IPS DF 6.9 (cell line): ENCODE measurements around the gene LPCAT2.

ENCODE experiments used
- DNase-seq: peaks from one replicate; pipeline ENCODE4 v3.0.0-alpha.2; 2013; ENCODE audit warnings: low read depth, low spot score
- H3K27ac ChIP-seq: one replicate; pipeline ENCODE4 v1.5.1; 2013; ENCODE audit warnings: low read length, control low read depth
- H3K27me3 ChIP-seq: 2 replicates; pipeline ENCODE4 v1.6.1; 2013; ENCODE audit warnings: mild to moderate bottlenecking, low read length; ENCODE audit not compliant: control insufficient read depth, insufficient read depth
- H3K36me3 ChIP-seq: 2 replicates; pipeline ENCODE4 v1.6.1; 2013; ENCODE audit warnings: low read length; ENCODE audit not compliant: control insufficient read depth, insufficient read depth
- H3K4me1 ChIP-seq: 2 replicates; pipeline ENCODE4 v1.6.1; 2013; ENCODE audit warnings: low read length; ENCODE audit not compliant: control insufficient read depth, insufficient read depth
- H3K4me3 ChIP-seq: 2 replicates; pipeline ENCODE4 v1.5.1; 2013; ENCODE audit warnings: mild to moderate bottlenecking, low read length
- H3K9me3 ChIP-seq: 2 replicates; pipeline ENCODE4 v1.6.1; 2013; ENCODE audit warnings: low read length, inconsistent platforms; ENCODE audit not compliant: control insufficient read depth, insufficient read depth
- WGBS: extraction: QIAGEN DNeasy Blood & Tissue Kit; methylation state at CpG from one replicate; pipeline ENCODE4 v1.1.7; 2013; ENCODE audit warnings: mixed read lengths, missing lambda C conversion rate; ENCODE audit not compliant: insufficient read length, insufficient coverage; 5-methylcytosine and 5-hydroxymethylcytosine counted together

LPCAT2 gene

DNA sequence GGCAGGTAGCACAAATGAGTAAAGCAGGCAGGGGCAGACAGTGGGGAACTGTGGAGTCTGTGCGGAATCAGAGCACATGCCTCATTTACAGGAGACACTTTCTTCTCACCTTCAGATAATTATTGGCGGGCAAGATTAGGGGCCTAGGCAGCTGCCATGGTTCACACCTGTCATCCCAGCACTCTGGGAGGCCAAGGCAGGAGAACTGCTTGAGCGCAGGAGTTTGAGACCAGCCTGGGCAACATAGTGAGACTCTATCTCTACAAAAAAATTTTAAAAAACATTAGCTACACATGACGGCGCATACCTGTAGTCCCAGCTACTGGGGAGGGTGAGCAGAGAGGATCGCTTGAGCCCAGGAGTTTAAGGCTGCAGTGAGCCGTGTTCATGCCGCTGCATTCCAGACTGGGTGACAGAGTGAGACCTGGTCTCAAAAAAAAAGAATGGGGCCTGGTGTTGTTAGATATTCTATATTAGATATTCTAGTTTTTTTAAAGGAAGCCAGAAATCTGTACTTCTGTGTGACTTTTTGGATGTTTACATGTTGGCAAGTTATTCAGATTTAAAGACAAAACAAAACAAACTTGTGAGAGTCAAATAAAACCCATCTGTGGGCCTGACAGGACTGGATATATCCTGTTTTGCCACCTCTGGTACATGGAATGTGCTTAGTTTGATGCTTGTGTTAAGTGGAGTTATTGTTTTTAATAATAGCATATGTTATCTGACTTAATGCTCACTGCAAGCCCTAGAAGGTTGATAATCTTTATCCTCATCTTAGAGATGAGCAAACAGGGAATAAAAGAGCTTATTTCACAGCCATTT is 4.9 kb upstream of the LPCAT2 start:
- H3K27ac ChIP-seq: no peak overlapping the region
- H3K4me3 ChIP-seq: no peak overlapping the region
- H3K4me1 ChIP-seq: peaks cover 2% of the 10 kb centered on the region; the same call in 1 of the 2 replicates
- no CpG with 5 or more reads among the region's 8 CpGs for WGBS
- H3K9me3 ChIP-seq: no peaks in the 10 kb centered on the region
- H3K27me3 ChIP-seq: no peaks in the 10 kb centered on the region
- H3K36me3 ChIP-seq: no peaks in the 10 kb centered on the region
- DNase-seq: no peak

GRCh38 chr16:55505333-55506015 is 3.4 kb upstream of the LPCAT2 start:
- Histone ChIP-seq H3K36me3 (no peaks in the 10 kb centered on the region), H3K4me1 (peaks cover 2% of the 10 kb centered on the region; the same call in 1 of the 2 replicates), H3K4me3 (no peak overlapping the region), H3K27me3 (no peaks in the 10 kb centered on the region), H3K27ac (no peak overlapping the region), H3K9me3 (no peaks in the 10 kb centered on the region)
- no peak for DNase-seq
- WGBS: no CpG with 5 or more reads among the region's 10 CpGs

- peaks cover 2% of the 10 kb centered on the region; the same call in 1 of the 2 replicates for H3K4me1 ChIP-seq
- no peak for DNase-seq
- no CpG with 5 or more reads among the region's 7 CpGs for WGBS
- no peaks in the 10 kb centered on the region for H3K27me3 ChIP-seq
- H3K36me3 ChIP-seq: no peaks in the 10 kb centered on the region
- H3K4me3 ChIP-seq: no peak overlapping the region
- H3K27ac ChIP-seq: no peak overlapping the region
- no peaks in the 10 kb centered on the region for H3K9me3 ChIP-seq
Measured at GRCh38 chr16:55506083-55506482, 2.8 kb upstream of the LPCAT2 start.

GRCh38 chr16:55506708-55507107 is 2.2 kb upstream of the LPCAT2 start:
- Histone ChIP-seq H3K27ac (no peak overlapping the region), H3K27me3 (no peaks in the 10 kb centered on the region), H3K36me3 (no peaks in the 10 kb centered on the region), H3K4me1 (peaks cover 2% of the 10 kb centered on the region; the same call in 1 of the 2 replicates), H3K4me3 (no peak overlapping the region), H3K9me3 (no peaks in the 10 kb centered on the region)
- WGBS: no CpG with 5 or more reads among the region's 4 CpGs
- no peak for DNase-seq

- Histone ChIP-seq H3K4me3 (peak overlapping the region; percentile 5; the same call in 1 of the 2 replicates), H3K27ac (no peak overlapping the region), H3K9me3 (no peaks in the 10 kb centered on the region), H3K36me3 (no peaks in the 10 kb centered on the region), H3K4me1 (no peaks in the 10 kb centered on the region), H3K27me3 (no peaks in the 10 kb centered on the region)
- WGBS: no CpG with 5 or more reads among the region's 9 CpGs
- DNase-seq: no peak
Measured at GRCh38 chr16:55508271-55508921, 476 bp upstream of the LPCAT2 start.

DNA sequence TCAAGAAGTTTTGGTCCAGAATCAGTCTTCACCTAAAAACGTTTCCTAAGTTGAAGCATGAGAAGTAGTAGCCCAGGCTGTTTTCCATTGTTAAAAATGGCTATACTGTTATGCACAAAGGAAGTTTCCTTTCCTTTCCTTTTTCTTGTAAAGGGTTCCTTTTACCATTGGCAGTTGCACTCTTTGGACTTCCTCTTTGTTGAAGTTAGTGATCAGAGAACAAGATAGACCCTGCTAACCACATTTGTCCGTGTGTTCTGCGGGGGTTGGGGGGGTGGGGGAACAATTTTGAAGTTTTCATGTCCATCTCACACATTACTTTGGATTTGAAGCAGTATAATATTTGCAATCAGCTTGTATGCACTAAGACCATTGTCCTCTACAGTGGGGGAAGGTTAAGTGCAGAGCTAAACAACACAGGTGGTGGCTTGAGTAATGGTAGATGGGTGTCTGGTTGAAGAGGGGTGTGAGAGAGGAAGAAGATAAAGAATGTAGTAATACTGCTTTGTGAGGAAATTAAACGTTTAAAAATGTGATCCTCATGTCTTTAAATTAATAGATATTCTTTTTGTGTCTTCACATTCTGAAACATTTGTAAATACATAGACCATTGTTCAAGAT is 1.4 kb downstream of the LPCAT2 start:
- no peaks in the 10 kb centered on the region for H3K27me3 ChIP-seq
- no peak overlapping the region for H3K27ac ChIP-seq
- no peak overlapping the region for H3K4me3 ChIP-seq
- H3K4me1 ChIP-seq: no peaks in the 10 kb centered on the region
- no peaks in the 10 kb centered on the region for H3K36me3 ChIP-seq
- 100% methylated on average over 1 of the region's 4 CpGs for WGBS
- no peak for DNase-seq
- H3K9me3 ChIP-seq: no peaks in the 10 kb centered on the region

GRCh38 chr16:55512941-55513340 is 4.1 kb downstream of the LPCAT2 start:
- Histone ChIP-seq H3K36me3 (no peaks in the 10 kb centered on the region), H3K9me3 (no peaks in the 10 kb centered on the region), H3K4me3 (no peak overlapping the region), H3K27ac (no peak overlapping the region), H3K4me1 (no peaks in the 10 kb centered on the region), H3K27me3 (no peaks in the 10 kb centered on the region)
- WGBS: no CpG with 5 or more reads among the region's 1 CpG
- DNase-seq: no peak

GRCh38 chr16:55513616-55514015 is 4.7 kb downstream of the LPCAT2 start:
- WGBS: no CpG with 5 or more reads among the region's 5 CpGs

GRCh38 chr16:55515111-55515510 is 6.2 kb downstream of the LPCAT2 start:
- Histone ChIP-seq H3K36me3 (no peaks in the 10 kb centered on the region), H3K4me1 (no peaks in the 10 kb centered on the region), H3K9me3 (no peaks in the 10 kb centered on the region), H3K4me3 (no peak overlapping the region), H3K27ac (no peak overlapping the region), H3K27me3 (no peaks in the 10 kb centered on the region)
- DNase-seq: no peak
- WGBS: no CpG with 5 or more reads among the region's 1 CpG

More at GRCh38 chr16:55513616-55514015, 4.7 kb downstream of the LPCAT2 start:
- Histone ChIP-seq H3K9me3 (no peaks in the 10 kb centered on the region), H3K4me3 (no peak overlapping the region), H3K4me1 (no peaks in the 10 kb centered on the region), H3K27me3 (no peaks in the 10 kb centered on the region), H3K36me3 (no peaks in the 10 kb centered on the region), H3K27ac (no peak overlapping the region)
- no peak for DNase-seq

DNA sequence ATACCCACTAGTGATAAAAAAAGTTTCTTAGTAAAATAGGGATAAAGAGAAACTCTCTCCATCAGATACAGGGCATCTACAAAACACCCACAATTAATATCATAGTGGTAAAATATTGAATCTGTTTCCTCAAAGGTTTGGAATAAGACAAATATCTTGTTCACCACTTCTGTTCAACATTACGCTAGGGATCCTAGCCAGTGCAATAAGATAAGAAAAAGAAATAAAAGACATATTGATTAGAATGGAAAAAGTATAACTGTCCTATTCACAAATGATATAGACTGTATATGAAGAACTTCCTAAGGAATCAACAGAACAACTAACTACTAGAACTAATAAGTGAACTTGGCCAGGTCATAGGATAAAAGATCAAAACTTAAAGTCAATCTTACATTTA is 12.9 kb downstream of the LPCAT2 start:
- no peak for DNase-seq
- H3K9me3 ChIP-seq: no peaks in the 10 kb centered on the region
- no CpG with 5 or more reads among the region's 1 CpG for WGBS
- no peak overlapping the region for H3K27ac ChIP-seq
- no peak overlapping the region for H3K4me3 ChIP-seq
- H3K27me3 ChIP-seq: no peaks in the 10 kb centered on the region
- H3K4me1 ChIP-seq: no peaks in the 10 kb centered on the region
- H3K36me3 ChIP-seq: no peaks in the 10 kb centered on the region
